NCI-H460 (cell line): Measurements from ENCODE around the gene DMBT1. TPM values are rescaled to one million over a fixed set of nuclear protein-coding genes. Genes with fewer than 3 reads are reported as not detected.

ENCODE experiments used
- DNase-seq: peaks from one replicate; pipeline ENCODE4 v3.0.0-alpha.2; 2016; ENCODE audit warnings: low read depth; ENCODE audit errors: extremely low read depth
- total RNA-seq: library from RNA; depleted of rRNA; stranded (reverse); fragments of >200 nt; shearing (Covaris generic); gene quantifications from 2 replicates; pipeline ENCODE4 v1.2.3, GENCODE V29; 2014

The DMBT1 gene
- total RNA-seq, 1 experiment from 2014 or later, result 0.02 TPM

GRCh38 chr10:122642726-122643605 lies 82.4 kb downstream of the DMBT1 start:
- no peak for DNase-seq

- no peak for DNase-seq
These were observed 83.5 kb downstream of the DMBT1 start for GRCh38 chr10:122643931-122644534.

- DNase-seq, result no peak
These were observed 86.2 kb downstream of the DMBT1 start for GRCh38 chr10:122646511-122647382.

GRCh38 chr10:122647383-122647968 lies 86.9 kb downstream of the DMBT1 start:
- no peak for DNase-seq

- DNase-seq, result peak; percentile 61
These were observed 88.3 kb downstream of the DMBT1 start for GRCh38 chr10:122648599-122649428.

GRCh38 chr10:122649903-122650302 lies 89.3 kb downstream of the DMBT1 start:
- no peak for DNase-seq

- DNase-seq, result no peak
These were observed 89.8 kb downstream of the DMBT1 start for GRCh38 chr10:122650331-122650730.

GRCh38 chr10:122655524-122656307 lies 95.2 kb downstream of the DMBT1 start:
- DNase-seq, result no peak

- no peak for DNase-seq
These were observed 95.8 kb downstream of the DMBT1 start for GRCh38 chr10:122656308-122656705.

- DNase-seq, result no peak
These were observed 96.2 kb downstream of the DMBT1 start for GRCh38 chr10:122656741-122657140.

GRCh38 chr10:122657255-122657654 lies 96.7 kb downstream of the DMBT1 start:
- no peak for DNase-seq

GRCh38 chr10:122657729-122658128 lies 97.2 kb downstream of the DMBT1 start:
- DNase-seq, result no peak

- DNase-seq, result no peak
These were observed 97.9 kb downstream of the DMBT1 start for GRCh38 chr10:122658356-122659049.

GRCh38 chr10:122659126-122659525 lies 98.6 kb downstream of the DMBT1 start:
- DNase-seq, result no peak

- DNase-seq, result no peak
These were observed 99.1 kb downstream of the DMBT1 start for GRCh38 chr10:122659651-122660050.

GRCh38 chr10:122660696-122661095 lies 100.1 kb downstream of the DMBT1 start:
- DNase-seq, result no peak

- no peak for DNase-seq
These were observed 101.7 kb downstream of the DMBT1 start for GRCh38 chr10:122662231-122662630.

GRCh38 chr10:122663516-122664130 lies 103.1 kb downstream of the DMBT1 start:
- no peak for DNase-seq
